GM12864 (cell line): ENCODE results near the gene ZMYND12.

ENCODE experiments used
- DNase-seq: peaks from one replicate; pipeline ENCODE4 v3.0.0-alpha.2; 2011; ENCODE audit warnings: low read depth
- H3K4me3 ChIP-seq: 2 replicates; pipeline ENCODE4 v1.5.1; 2011; ENCODE audit warnings: mild to moderate bottlenecking, low read depth, low read length, control low read depth
- CTCF ChIP-seq: IDR thresholded peaks from 2 replicates; pipeline ENCODE4 v1.5.1; 2011; ENCODE audit warnings: low read depth, mild to moderate bottlenecking, moderate library complexity, low read length, control low read depth, inconsistent platforms; ENCODE audit errors: missing control alignments

Gene ZMYND12

DNA sequence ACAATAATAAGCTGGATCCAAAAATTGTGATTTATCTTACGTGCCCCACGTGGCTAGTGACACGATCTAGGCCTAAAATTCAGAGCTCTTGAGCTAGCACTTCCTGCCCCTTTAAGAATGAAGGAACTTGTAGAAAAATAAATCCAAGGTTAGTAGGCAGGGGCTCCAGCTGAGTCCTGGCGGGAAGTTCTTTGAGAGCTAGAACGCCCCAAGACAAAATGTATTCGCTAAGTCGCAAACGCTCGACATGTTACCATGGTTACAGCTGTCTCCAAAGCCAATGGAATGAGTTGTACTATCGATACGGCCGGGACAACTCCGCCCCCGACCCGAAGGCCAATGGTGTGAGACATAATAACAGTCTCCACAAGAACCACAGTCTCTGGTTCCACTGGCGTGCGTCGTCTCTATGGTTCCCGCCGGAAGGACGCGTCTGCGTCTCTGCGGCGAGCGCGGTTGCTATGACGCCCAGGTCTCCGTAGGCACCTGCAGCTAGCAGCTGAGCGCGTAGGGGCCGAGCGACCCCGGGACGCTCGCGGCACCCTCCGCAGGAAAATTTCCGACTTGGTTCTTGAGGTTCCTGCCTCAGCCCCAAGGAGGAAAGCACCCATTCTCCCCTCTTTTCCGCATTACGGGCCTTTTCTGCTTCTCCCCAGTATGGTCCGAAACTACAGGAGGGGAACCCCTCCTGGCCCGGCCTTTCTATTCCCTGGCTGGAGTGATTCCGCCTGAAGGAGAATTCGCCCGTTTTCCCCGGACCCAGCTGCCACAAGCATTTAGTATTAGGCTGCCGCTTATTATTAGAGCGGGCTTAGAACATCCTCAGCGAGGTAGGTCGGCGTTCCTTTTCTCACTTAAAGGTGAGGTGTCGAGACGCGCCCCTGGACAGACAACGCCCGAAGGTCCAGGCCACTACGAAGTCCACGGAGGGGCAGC, 7.3 kb upstream of the ZMYND12 start, which contains the start of gene CCDC30:
TSS of gene CCDC30 (plus strand) at position 459 of the 936 bp plus-strand sequence. CDS start 17,266 bp downstream, outside the sequence.
- TF ChIP-seq CTCF: no peak
- DNase-seq: peak; percentile 93
- H3K4me3 ChIP-seq: peak within 1 kb of the TSS; percentile 68

DNA sequence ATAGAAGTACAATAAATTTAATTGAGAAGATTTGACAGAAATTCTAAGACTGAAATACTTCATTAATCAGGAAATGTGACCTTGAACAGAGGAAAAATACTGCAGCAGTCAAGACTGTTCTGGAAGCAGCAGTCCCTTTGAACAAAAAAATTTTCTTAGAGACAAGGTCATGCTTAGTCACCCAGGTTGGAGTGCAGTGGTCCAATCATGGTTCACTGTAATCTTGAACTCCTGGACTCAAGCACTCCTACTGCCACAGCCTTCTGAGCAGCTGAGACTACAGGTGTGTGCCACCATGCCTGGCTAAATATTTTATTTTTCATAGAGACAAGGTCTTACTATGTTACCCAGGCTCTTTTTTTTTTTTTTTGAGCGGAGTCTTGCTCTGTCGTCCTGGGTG, 5.4 kb upstream of the ZMYND12 start:
- TF ChIP-seq CTCF: no peak
- DNase-seq: no peak
- H3K4me3 ChIP-seq: no peak overlapping the region

DNA sequence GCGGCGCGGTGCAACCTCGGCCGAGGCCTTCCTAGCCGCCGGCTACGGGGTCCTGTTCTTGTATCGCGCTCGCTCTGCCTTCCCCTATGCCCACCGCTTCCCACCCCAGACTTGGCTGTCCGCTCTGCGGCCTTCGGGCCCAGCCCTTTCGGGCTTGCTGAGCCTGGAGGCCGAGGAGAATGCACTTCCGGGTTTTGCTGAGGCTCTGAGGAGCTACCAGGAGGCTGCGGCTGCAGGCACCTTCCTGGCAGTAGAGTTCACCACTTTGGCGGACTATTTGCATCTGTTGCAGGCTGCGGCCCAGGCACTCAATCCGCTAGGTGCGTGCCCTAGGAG, 900 bp upstream of the ZMYND12 start:
- H3K4me3 ChIP-seq: peak overlapping the region; percentile 76
- peak; percentile 64 for DNase-seq
- no peak for TF ChIP-seq CTCF

DNA sequence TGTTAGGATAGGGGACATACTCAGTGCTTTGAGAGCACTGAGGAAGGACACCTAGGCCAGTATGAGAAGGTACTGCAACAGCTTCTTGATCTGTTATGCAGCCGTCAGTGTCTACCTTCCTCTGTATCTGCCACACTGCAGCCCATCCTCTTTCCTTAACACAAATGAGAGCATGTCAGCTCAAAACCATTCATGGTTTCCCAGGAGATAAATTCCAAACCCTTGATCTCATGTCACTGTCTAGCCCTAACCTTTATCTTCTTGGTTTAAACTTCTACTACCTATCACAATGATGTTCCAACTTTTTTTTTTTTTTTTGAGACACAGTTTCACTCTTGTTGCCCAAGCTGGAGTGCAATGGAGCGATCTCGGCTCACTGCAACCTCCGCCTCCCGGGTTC, 1.4 kb downstream of the ZMYND12 start:
- no peak for TF ChIP-seq CTCF
- no peak for DNase-seq
- H3K4me3 ChIP-seq: no peak overlapping the region

- H3K4me3 ChIP-seq: no peak overlapping the region
- DNase-seq: no peak
- TF ChIP-seq CTCF: no peak
Measured at GRCh38 chr1:42453386-42453785, 2.4 kb downstream of the ZMYND12 start.

DNA sequence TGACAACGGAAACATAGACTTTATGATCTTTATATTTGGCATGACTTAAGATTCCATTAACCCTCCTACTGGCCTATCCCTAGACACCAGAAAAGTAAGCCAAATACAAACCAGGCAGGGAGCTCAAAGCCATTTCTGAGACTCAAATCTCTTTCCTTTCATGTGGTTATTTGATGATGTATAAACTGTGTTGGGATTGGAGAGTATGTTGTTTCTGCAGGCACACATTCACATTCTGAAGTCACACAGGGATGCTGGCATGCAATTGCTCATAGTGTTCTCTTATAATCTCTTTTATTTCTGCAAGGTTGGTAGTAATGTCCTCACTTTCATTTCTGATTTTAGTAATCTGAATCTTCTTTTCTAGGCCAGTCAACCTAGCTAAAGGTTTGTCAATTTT, 5.8 kb downstream of the ZMYND12 start:
- no peak for TF ChIP-seq CTCF
- no peak for DNase-seq
- no peak overlapping the region for H3K4me3 ChIP-seq

GRCh38 chr1:42449256-42449655, 6.6 kb downstream of the ZMYND12 start:
- H3K4me3 ChIP-seq: no peak overlapping the region
- no peak for DNase-seq
- no peak for TF ChIP-seq CTCF
